H9 (cell line): Measurements from ENCODE around the gene NPTX1. TPM values are rescaled to one million over a fixed set of nuclear protein-coding genes. Genes with fewer than 3 reads are reported as not detected.
A peak's percentile ranks its signal among the peaks of the same experiment; 100 is the strongest.

Source experiments
- DNase-seq: peaks from one replicate; pipeline ENCODE4 v3.0.0-alpha.2; 2017
- H2AFZ ChIP-seq: one replicate; pipeline ENCODE4 v1.6.1; 2013; ENCODE audit warnings: mild to moderate bottlenecking, low read length, control low read depth, moderate library complexity
- H2AK5ac ChIP-seq: 2 replicates; pipeline ENCODE4 v1.6.1; 2013; ENCODE audit warnings: low read length, control low read depth, mixed read lengths; ENCODE audit not compliant: insufficient read length
- H2BK120ac ChIP-seq: one replicate; pipeline ENCODE4 v1.6.1; 2013; ENCODE audit warnings: low read depth, mild to moderate bottlenecking, low read length, control low read depth, inconsistent platforms; ENCODE audit not compliant: poor library complexity, severe bottlenecking
- H2BK12ac ChIP-seq: 2 replicates; pipeline ENCODE4 v1.6.1; 2013; ENCODE audit warnings: low read length, control low read depth, mixed read lengths, low read depth; ENCODE audit not compliant: insufficient read length
- H2BK15ac ChIP-seq: 2 replicates; pipeline ENCODE4 v1.6.1; 2013; ENCODE audit warnings: low read depth, low read length, control low read depth
- H2BK20ac ChIP-seq: one replicate; pipeline ENCODE4 v1.6.1; 2013; ENCODE audit warnings: low read depth, mild to moderate bottlenecking, low read length, control low read depth, inconsistent platforms; ENCODE audit not compliant: poor library complexity, severe bottlenecking
- H2BK5ac ChIP-seq: 2 replicates; pipeline ENCODE4 v1.6.1; 2013; ENCODE audit warnings: low read length, control low read depth, mixed read lengths; ENCODE audit not compliant: insufficient read length
- H3K14ac ChIP-seq: 2 replicates; pipeline ENCODE4 v1.6.1; 2013; ENCODE audit warnings: low read length, control low read depth; ENCODE audit not compliant: insufficient read depth
- H3K18ac ChIP-seq: 2 replicates; pipeline ENCODE4 v1.6.1; 2013; ENCODE audit warnings: low read depth, mild to moderate bottlenecking, mixed read lengths, low read length, control low read depth; ENCODE audit not compliant: insufficient read length
- H3K23ac ChIP-seq: 2 replicates; pipeline ENCODE4 v1.6.1; 2013; ENCODE audit warnings: low read length, control low read depth, mixed read lengths, low read depth; ENCODE audit not compliant: insufficient read length
- H3K23me2 ChIP-seq: 2 replicates; pipeline ENCODE4 v1.6.1; 2013; ENCODE audit warnings: low read depth, mild to moderate bottlenecking, mixed read lengths, low read length, control low read depth; ENCODE audit not compliant: insufficient read length, poor library complexity, severe bottlenecking
- H3K27ac ChIP-seq: 2 replicates; pipeline ENCODE4 v1.5.1; 2013; ENCODE audit warnings: low read length, control low read depth, mixed read lengths, low read depth; ENCODE audit not compliant: insufficient read length
- H3K27me3 ChIP-seq: 2 replicates; pipeline ENCODE4 v1.6.1; 2013; ENCODE audit warnings: low read length, control low read depth, inconsistent platforms; ENCODE audit not compliant: insufficient read depth
- H3K4ac ChIP-seq: 2 replicates; pipeline ENCODE4 v1.6.1; 2013; ENCODE audit warnings: low read depth, mild to moderate bottlenecking, control low read depth, inconsistent platforms, low read length, moderate library complexity
- H3K4me1 ChIP-seq: 2 replicates; pipeline ENCODE4 v1.6.1; 2013; ENCODE audit warnings: low read length, control low read depth, inconsistent platforms; ENCODE audit not compliant: insufficient read depth
- H3K4me2 ChIP-seq: 2 replicates; pipeline ENCODE4 v1.6.1; 2013; ENCODE audit warnings: low read length, control low read depth, mixed read lengths; ENCODE audit not compliant: insufficient read length, insufficient read depth
- H3K56ac ChIP-seq: 2 replicates; pipeline ENCODE4 v1.6.1; 2013; ENCODE audit warnings: low read depth, mild to moderate bottlenecking, mixed read lengths, low read length, control low read depth; ENCODE audit not compliant: insufficient read length
- H3K79me1 ChIP-seq: 2 replicates; pipeline ENCODE4 v1.6.1; 2013; ENCODE audit warnings: low read depth, mild to moderate bottlenecking, moderate library complexity, low read length, control low read depth, inconsistent platforms; ENCODE audit not compliant: insufficient read depth, poor library complexity, severe bottlenecking
- H3K79me2 ChIP-seq: 2 replicates; pipeline ENCODE4 v1.6.1; 2013; ENCODE audit warnings: low read length, control low read depth, inconsistent platforms; ENCODE audit not compliant: insufficient read depth
- H3K9ac ChIP-seq: 2 replicates; pipeline ENCODE4 v1.6.1; 2013; ENCODE audit warnings: low read length, control low read depth, mixed read lengths; ENCODE audit not compliant: insufficient read length; ENCODE audit errors: extremely low read depth
- H3K9me3 ChIP-seq: one replicate; pipeline ENCODE4 v1.6.1; 2013; ENCODE audit warnings: low read depth, low read length, inconsistent platforms; ENCODE audit not compliant: control insufficient read depth
- H3T11ph ChIP-seq: one replicate; pipeline ENCODE4 v1.6.1; 2013; ENCODE audit warnings: mild to moderate bottlenecking, low read length, control low read depth, inconsistent platforms
- H4K20me1 ChIP-seq: one replicate; pipeline ENCODE4 v1.6.1; 2013; ENCODE audit not compliant: control insufficient read depth, insufficient read length, insufficient read depth
- H4K5ac ChIP-seq: 2 replicates; pipeline ENCODE4 v1.6.1; 2013; ENCODE audit warnings: low read depth, mild to moderate bottlenecking, mixed read lengths, low read length, control low read depth; ENCODE audit not compliant: insufficient read length
- H4K8ac ChIP-seq: replicated peaks from 2 replicates; pipeline ENCODE4 v1.6.1; 2013; ENCODE audit warnings: low read length, control low read depth, mixed read lengths, low read depth; ENCODE audit not compliant: insufficient read length
- H4K91ac ChIP-seq: 2 replicates; pipeline ENCODE4 v1.6.1; 2013; ENCODE audit warnings: low read depth, mild to moderate bottlenecking, moderate library complexity, mixed read lengths, low read length, control low read depth; ENCODE audit not compliant: insufficient read length
- H3K27ac Mint-ChIP-seq, 3 experiments: 2 replicates in 2 of 3; 3 replicates in 1 of 3; pipeline ENCODE4 v1.8.0; 2020 to 2021; ENCODE audit warnings: mixed read lengths in 3 of 3, mild to moderate bottlenecking in 1 of 3, moderate library complexity in 1 of 3
- H3K27me3 Mint-ChIP-seq: 2 replicates; pipeline ENCODE4 v1.8.0; 2021; ENCODE audit warnings: low read depth, mild to moderate bottlenecking, moderate library complexity, mixed read lengths
- H3K36me3 Mint-ChIP-seq, 3 experiments: 2 replicates in 2 of 3; 3 replicates in 1 of 3; pipeline ENCODE4 v1.8.0; 2020 to 2021; ENCODE audit warnings: low read depth in 3 of 3, mixed read lengths in 3 of 3; ENCODE audit not compliant: insufficient read depth in 1 of 3
- H3K4me1 Mint-ChIP-seq, 2 experiments: 2 replicates each; pipeline ENCODE4 v1.8.0; 2020; ENCODE audit warnings: mixed read lengths in 2 of 2
- H3K4me3 Mint-ChIP-seq, 2 experiments: 2 replicates in 1 of 2; 3 replicates in 1 of 2; pipeline ENCODE4 v1.8.0; 2020 to 2021; ENCODE audit warnings: mild to moderate bottlenecking in 2 of 2, mixed read lengths in 2 of 2, moderate library complexity in 1 of 2
- H3K9me3 Mint-ChIP-seq, 2 experiments: 2 replicates in 1 of 2; 3 replicates in 1 of 2; pipeline ENCODE4 v1.8.0; 2020; ENCODE audit warnings: mild to moderate bottlenecking in 2 of 2, mixed read lengths in 2 of 2, moderate library complexity in 1 of 2
- CTCF ChIP-seq: fragments of 200-600 bp; sonication (generic); conservative IDR thresholded peaks from 3 replicates; pipeline ENCODE4 v1.8.0; 2021; ENCODE audit warnings: antibody characterized with exemption, mild to moderate bottlenecking
- WGBS: extraction: QIAGEN DNeasy Blood & Tissue Kit; methylation state at CpG from one replicate; pipeline ENCODE4 v1.1.7; 2013; ENCODE audit warnings: missing lambda C conversion rate, low lambda C conversion rate, mixed read lengths; ENCODE audit not compliant: insufficient read length; ENCODE audit errors: extremely low coverage; 5-methylcytosine and 5-hydroxymethylcytosine counted together
- total RNA-seq: library from RNA; stranded (reverse); gene quantifications from 2 replicates; pipeline ENCODE4 v1.2.1, GENCODE V29; 2021

NPTX1 gene
- total RNA-seq, 1 experiment from 2014 or later = 20.5 TPM

DNA sequence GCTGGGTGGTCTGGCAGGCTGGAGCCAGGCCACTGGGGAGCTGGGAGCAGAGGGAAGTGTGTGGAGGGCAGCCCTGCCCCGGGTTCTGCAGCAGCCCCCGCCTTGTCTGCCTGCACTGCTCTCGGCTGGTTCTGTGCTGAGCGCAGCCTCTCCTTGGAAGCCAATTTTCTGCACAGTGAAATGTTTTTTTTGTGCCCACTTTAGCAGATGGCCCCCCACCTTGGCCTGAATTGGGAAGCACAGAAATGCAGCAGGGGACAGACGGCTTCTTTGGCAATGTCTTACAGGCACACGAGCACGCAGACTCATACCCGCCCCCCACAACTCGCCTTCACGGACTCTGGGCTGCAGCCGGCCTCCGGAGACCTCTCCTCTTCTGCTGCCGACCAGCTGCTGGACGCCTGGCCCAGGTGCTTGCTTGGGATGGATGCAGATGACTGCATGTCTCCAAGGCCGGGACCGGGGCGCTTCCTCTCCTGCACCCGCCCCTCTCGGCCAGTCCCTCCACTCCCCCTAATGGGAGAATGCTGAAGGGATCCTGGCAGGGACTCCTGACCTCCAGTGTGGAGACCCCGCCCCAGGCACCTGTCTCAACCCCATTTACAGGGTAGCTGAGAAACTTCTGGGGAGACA lies 14.8 kb downstream of the NPTX1 start:
- no CpG with 5 or more reads among the region's 20 CpGs for WGBS

More for the DNA sequence above, 14.8 kb downstream of the NPTX1 start:
- H3K9me3 ChIP-seq = no peaks in the 10 kb centered on the region
- no peak overlapping the region for H3K23ac ChIP-seq
- H3K18ac ChIP-seq = no peak overlapping the region
- H2BK15ac ChIP-seq = no peak overlapping the region
- no peak overlapping the region for H4K91ac ChIP-seq
- no peak overlapping the region; a peak in 1 of 7 replicates for H3K27ac Mint-ChIP-seq
- H2AFZ ChIP-seq = no peak overlapping the region
- peaks cover 0 to 8% of the 10 kb centered on the region in 2 experiments; a peak in 2 of 4 replicates for H3K4me1 Mint-ChIP-seq
- H2BK5ac ChIP-seq = no peak overlapping the region
- H3K79me1 ChIP-seq = no peaks in the 10 kb centered on the region
- no peak overlapping the region for H2BK12ac ChIP-seq
- DNase-seq = peak; percentile 58
- no peak overlapping the region for H4K8ac ChIP-seq
- no peaks in the 10 kb centered on the region for H3K23me2 ChIP-seq
- H3K9me3 Mint-ChIP-seq = no peaks in the 10 kb centered on the region; a peak in 1 of 5 replicates
- no peak overlapping the region for H3K4ac ChIP-seq
- no peaks in the 10 kb centered on the region for H3K27me3 ChIP-seq
- H3K4me3 Mint-ChIP-seq = no peak overlapping the region
- H3K27ac ChIP-seq = no peak overlapping the region
- no peak overlapping the region for H3K4me2 ChIP-seq
- no peak overlapping the region for H3T11ph ChIP-seq
- no peaks in the 10 kb centered on the region for H3K4me1 ChIP-seq
- H2AK5ac ChIP-seq = no peak overlapping the region
- H3K79me2 ChIP-seq = no peaks in the 10 kb centered on the region
- H3K36me3 Mint-ChIP-seq = no peaks in the 10 kb centered on the region
- no peak overlapping the region for H4K5ac ChIP-seq
- no peak overlapping the region for H3K14ac ChIP-seq
- H3K56ac ChIP-seq = no peak overlapping the region
- peaks cover 75% of the 10 kb centered on the region for H3K27me3 Mint-ChIP-seq
- no peak for TF ChIP-seq CTCF
- no peak overlapping the region for H3K9ac ChIP-seq
- H2BK20ac ChIP-seq = no peak overlapping the region
- no peak overlapping the region for H2BK120ac ChIP-seq
- no peaks in the 10 kb centered on the region for H4K20me1 ChIP-seq
